OCI-LY7 (cell line): ENCODE measurements around the gene UBD. TPM values are rescaled to one million over a fixed set of nuclear protein-coding genes. Genes with fewer than 3 reads are reported as not detected.

ENCODE experiments used
- BruUV-seq: library from RNA; stranded (reverse); fragments of 400-500 nt; replicated peaks from 2 replicates; lab custom pipeline; 2021; lab: Mats Ljungman, UMichigan
- CTCF ChIA-PET: fragments of 300-600 bp; sonication (Branson Sonifier 250); formaldehyde crosslinking; loops from one replicate; lab custom pipeline; 2022; ENCODE audit warnings: antibody characterized with exemption; ENCODE audit not compliant: unreplicated experiment; lab: Charles Lee
- POLR2A ChIA-PET: fragments of 300-600 bp; sonication (Branson Sonifier 250); formaldehyde crosslinking; loops from one replicate; lab custom pipeline; 2022; ENCODE audit warnings: antibody characterized with exemption; lab: Charles Lee
- DNase-seq: peaks from one replicate; pipeline ENCODE4 v3.0.0-alpha.2; 2015; ENCODE audit warnings: low spot score
- H2AFZ ChIP-seq: fragments of 200-600 bp; sonication (generic), shearing (Covaris generic); 2 replicates; pipeline ENCODE4 v1.6.1; 2014; ENCODE audit warnings: mild to moderate bottlenecking, antibody characterized with exemption, low read length, moderate library complexity
- H3K27ac ChIP-seq: fragments of 200-600 bp; sonication (generic); 2 replicates; pipeline ENCODE4 v1.5.1; 2014; ENCODE audit warnings: mixed run types, low read depth, mild to moderate bottlenecking, moderate library complexity, low read length, inconsistent platforms; ENCODE audit not compliant: poor library complexity, severe bottlenecking
- H3K36me3 ChIP-seq: fragments of 200-600 bp; sonication (generic); 2 replicates; pipeline ENCODE4 v1.6.1; 2014; ENCODE audit warnings: mild to moderate bottlenecking, antibody characterized with exemption, low read length, moderate library complexity, mixed read lengths; ENCODE audit not compliant: insufficient read depth
- H3K4me1 ChIP-seq: fragments of 200-600 bp; sonication (generic); 2 replicates; pipeline ENCODE4 v1.5.1; 2014; ENCODE audit warnings: mild to moderate bottlenecking, low read length; ENCODE audit not compliant: insufficient read depth, poor library complexity, severe bottlenecking
- H3K4me2 ChIP-seq: fragments of 200-600 bp; sonication (generic); 2 replicates; pipeline ENCODE4 v1.6.1; 2014; ENCODE audit warnings: mild to moderate bottlenecking, low read length
- H3K4me3 ChIP-seq: fragments of 200-600 bp; sonication (generic); 2 replicates; pipeline ENCODE4 v1.5.1; 2014; ENCODE audit warnings: mild to moderate bottlenecking, low read depth, low read length; ENCODE audit not compliant: poor library complexity, severe bottlenecking
- H3K79me2 ChIP-seq: fragments of 200-600 bp; sonication (generic); 2 replicates; pipeline ENCODE4 v1.6.1; 2016; ENCODE audit warnings: low read depth, mild to moderate bottlenecking, low read length, moderate library complexity, mixed read lengths; ENCODE audit not compliant: insufficient read depth
- H3K9me2 ChIP-seq: fragments of 200-600 bp; sonication (generic); 2 replicates; pipeline ENCODE4 v1.6.1; 2016; ENCODE audit warnings: mild to moderate bottlenecking, low read length, mixed read lengths; ENCODE audit not compliant: insufficient read depth
- H3K9me3 ChIP-seq: fragments of 200-600 bp; sonication (generic); 2 replicates; pipeline ENCODE4 v1.6.1; 2014; ENCODE audit warnings: mild to moderate bottlenecking, mixed run types, low read length, mixed read lengths
- H4K20me1 ChIP-seq: fragments of 200-600 bp; sonication (generic); 2 replicates; pipeline ENCODE4 v1.6.1; 2014; ENCODE audit warnings: mild to moderate bottlenecking, antibody characterized with exemption, low read length, moderate library complexity, mixed read lengths; ENCODE audit not compliant: insufficient read depth
- CTCF ChIP-seq: fragments of 200-600 bp; sonication (generic); conservative IDR thresholded peaks from 2 replicates; pipeline ENCODE4 v1.5.1; 2014; ENCODE audit warnings: mild to moderate bottlenecking, antibody characterized with exemption, low read length, moderate library complexity, mixed read lengths
- EZH2phosphoT487 ChIP-seq: fragments of 200-600 bp; sonication (generic); IDR thresholded peaks from 2 replicates; pipeline ENCODE4 v1.6.1; 2018; ENCODE audit warnings: low read depth, borderline replicate concordance, mild to moderate bottlenecking, mixed run types, antibody characterized with exemption, low read length, moderate library complexity, mixed read lengths
- intact Hi-C: fragments of 100-400 bp; cut with micrococcal nuclease; formaldehyde crosslinking; loops from one replicate; pipeline ENCODE4 v1.10.0; 2022; ENCODE audit not compliant: unreplicated experiment
- total RNA-seq, 2 experiments: library from RNA; depleted of rRNA in 1 of 2; stranded (reverse); fragments of >200 nt in 1 of 2; shearing (Covaris generic) in 1 of 2; gene quantifications; 2 replicates each; pipeline ENCODE4 v1.2.3, GENCODE V29; 2014 to 2022

The UBD gene
- total RNA-seq, 2 experiments from 2014 or later, result not detected

- Histone ChIP-seq H3K79me2 (no peaks in the 10 kb centered on the region), H3K4me3 (no peak overlapping the region), H3K9me2 (no peaks in the 10 kb centered on the region), H3K27ac (no peak overlapping the region), H2AFZ (no peak overlapping the region), H3K4me1 (peaks cover 12% of the 10 kb centered on the region), H3K36me3 (no peaks in the 10 kb centered on the region), H4K20me1 (no peaks in the 10 kb centered on the region), H3K9me3 (no peaks in the 10 kb centered on the region), H3K4me2 (no peak overlapping the region)
- no peak for DNase-seq
- TF ChIP-seq EZH2phosphoT487 (no peak), CTCF (no peak)
- intact Hi-C loops, result loop anchor here (10.0 kb wide), 1 partner anchor 909 kb away; no protein-coding TSS in a partner anchor
- ChIA-PET POLR2A (interaction anchor here (0.6 kb wide), 1 partner anchor 695 kb away, joined by 4 read pairs; no protein-coding TSS in a partner anchor), CTCF (no interaction called here)
- no TSS peak for BruUV-seq
These were observed 33.8 kb upstream of the UBD start for GRCh38 chr6:29593199-29593855.

- Histone ChIP-seq H3K79me2 (no peaks in the 10 kb centered on the region), H3K9me2 (no peaks in the 10 kb centered on the region), H3K27ac (no peak overlapping the region), H3K4me3 (no peak overlapping the region), H3K4me1 (peaks cover 12% of the 10 kb centered on the region), H3K9me3 (no peaks in the 10 kb centered on the region), H4K20me1 (no peaks in the 10 kb centered on the region), H3K4me2 (no peak overlapping the region), H3K36me3 (no peaks in the 10 kb centered on the region), H2AFZ (no peak overlapping the region)
- ChIA-PET CTCF (no interaction called here), POLR2A (no interaction called here)
- no peak for DNase-seq
- TF ChIP-seq CTCF (no peak), EZH2phosphoT487 (no peak)
- intact Hi-C loops, result loop anchor here (10.0 kb wide), 1 partner anchor 907 kb away; no protein-coding TSS in a partner anchor
- BruUV-seq, result no TSS peak
These were observed 32.1 kb upstream of the UBD start for GRCh38 chr6:29591677-29592076.

GRCh38 chr6:29590218-29590808, 30.8 kb upstream of the UBD start:
- no peak overlapping the region for H3K27ac ChIP-seq
- peak; percentile 61 for DNase-seq
- CTCF ChIA-PET, result no interaction called here
- intact Hi-C loops, result loop anchor here (10.0 kb wide), 1 partner anchor 906 kb away; no protein-coding TSS in a partner anchor
- H3K79me2 ChIP-seq, result no peaks in the 10 kb centered on the region
- H3K4me1 ChIP-seq, result peaks cover 12% of the 10 kb centered on the region
- POLR2A ChIA-PET, result no interaction called here
- no peak overlapping the region for H3K4me3 ChIP-seq
- H3K9me3 ChIP-seq, result no peaks in the 10 kb centered on the region
- no TSS peak for BruUV-seq
- H4K20me1 ChIP-seq, result no peaks in the 10 kb centered on the region
- H3K9me2 ChIP-seq, result no peaks in the 10 kb centered on the region
- peak overlapping the region; percentile 32 for H3K4me2 ChIP-seq
- no peak overlapping the region for H2AFZ ChIP-seq
- H3K36me3 ChIP-seq, result no peaks in the 10 kb centered on the region
- TF ChIP-seq CTCF, result no peak
- no peak for TF ChIP-seq EZH2phosphoT487
